HUES6 (cell line): ENCODE results near the gene FCMR.

Experiments
- H3K27ac ChIP-seq: 2 replicates; pipeline ENCODE4 v1.7.0; 2013; ENCODE audit warnings: low read depth, mild to moderate bottlenecking, low read length, inconsistent platforms
- H3K27me3 ChIP-seq: 2 replicates; pipeline ENCODE4 v1.6.1; 2013; ENCODE audit warnings: low read length; ENCODE audit not compliant: control insufficient read depth, insufficient read depth
- H3K36me3 ChIP-seq: 2 replicates; pipeline ENCODE4 v1.6.1; 2013; ENCODE audit warnings: low read length; ENCODE audit not compliant: control insufficient read depth, insufficient read depth
- H3K4me1 ChIP-seq: 2 replicates; pipeline ENCODE4 v1.6.1; 2013; ENCODE audit warnings: low read length; ENCODE audit not compliant: control insufficient read depth, insufficient read depth
- H3K4me3 ChIP-seq: 2 replicates; pipeline ENCODE4 v1.5.1; 2013; ENCODE audit warnings: low read depth, low read length
- H3K9ac ChIP-seq: one replicate; pipeline ENCODE4 v1.6.1; 2013; ENCODE audit warnings: mild to moderate bottlenecking, low read length
- H3K9me3 ChIP-seq: 2 replicates; pipeline ENCODE4 v1.6.1; 2013; ENCODE audit warnings: low read depth, low read length; ENCODE audit not compliant: control insufficient read depth, insufficient read depth

The FCMR gene

GRCh38 chr1:206923009-206923960 lies 1.5 kb upstream of the FCMR start:
- no peaks in the 10 kb centered on the region for H3K36me3 ChIP-seq
- no peak overlapping the region for H3K4me3 ChIP-seq
- no peaks in the 10 kb centered on the region for H3K9me3 ChIP-seq
- H3K4me1 ChIP-seq: no peaks in the 10 kb centered on the region
- H3K9ac ChIP-seq: no peak overlapping the region
- no peak overlapping the region for H3K27ac ChIP-seq
- no peaks in the 10 kb centered on the region for H3K27me3 ChIP-seq

- no peaks in the 10 kb centered on the region for H3K36me3 ChIP-seq
- H3K4me1 ChIP-seq: no peaks in the 10 kb centered on the region
- no peak overlapping the region for H3K9ac ChIP-seq
- H3K9me3 ChIP-seq: no peaks in the 10 kb centered on the region
- no peak overlapping the region for H3K27ac ChIP-seq
- H3K4me3 ChIP-seq: no peak overlapping the region
- no peaks in the 10 kb centered on the region for H3K27me3 ChIP-seq
Observed at GRCh38 chr1:206922524-206922923, 783 bp upstream of the FCMR start.

- Histone ChIP-seq H3K27ac (no peak overlapping the region), H3K4me1 (no peaks in the 10 kb centered on the region), H3K27me3 (peaks cover 15% of the 10 kb centered on the region; the same call in 1 of the 2 replicates), H3K36me3 (no peaks in the 10 kb centered on the region), H3K4me3 (no peak overlapping the region), H3K9ac (no peak overlapping the region), H3K9me3 (no peaks in the 10 kb centered on the region)
Observed at GRCh38 chr1:206918076-206918475, 3.7 kb downstream of the FCMR start.

GRCh38 chr1:206916000-206916709 lies 5.6 kb downstream of the FCMR start:
- Histone ChIP-seq H3K4me1 (no peaks in the 10 kb centered on the region), H3K27me3 (peaks cover 19% of the 10 kb centered on the region; the same call in 1 of the 2 replicates)

GRCh38 chr1:206915030-206915735 lies 6.6 kb downstream of the FCMR start:
- Histone ChIP-seq H3K9me3 (no peaks in the 10 kb centered on the region), H3K4me3 (no peak overlapping the region), H3K36me3 (no peaks in the 10 kb centered on the region), H3K4me1 (peaks cover 2% of the 10 kb centered on the region; the same call in 1 of the 2 replicates), H3K27ac (no peak overlapping the region), H3K27me3 (peaks cover 27% of the 10 kb centered on the region), H3K9ac (no peak overlapping the region)

More at GRCh38 chr1:206916000-206916709, 5.6 kb downstream of the FCMR start:
- no peaks in the 10 kb centered on the region for H3K9me3 ChIP-seq
- no peak overlapping the region for H3K4me3 ChIP-seq
- H3K36me3 ChIP-seq: no peaks in the 10 kb centered on the region
- H3K9ac ChIP-seq: no peak overlapping the region
- H3K27ac ChIP-seq: no peak overlapping the region

GRCh38 chr1:206913766-206914537 lies 7.8 kb downstream of the FCMR start:
- Histone ChIP-seq H3K27ac (no peak overlapping the region), H3K36me3 (no peaks in the 10 kb centered on the region), H3K9ac (no peak overlapping the region), H3K4me1 (peaks cover 9% of the 10 kb centered on the region; the same call in 1 of the 2 replicates), H3K4me3 (no peak overlapping the region), H3K27me3 (peaks cover 40% of the 10 kb centered on the region), H3K9me3 (no peaks in the 10 kb centered on the region)

- Histone ChIP-seq H3K9ac (no peak overlapping the region), H3K36me3 (no peaks in the 10 kb centered on the region), H3K27me3 (peaks cover 54% of the 10 kb centered on the region), H3K4me1 (peaks cover 11% of the 10 kb centered on the region; the same call in 1 of the 2 replicates), H3K9me3 (no peaks in the 10 kb centered on the region), H3K27ac (no peak overlapping the region), H3K4me3 (no peak overlapping the region)
Observed at GRCh38 chr1:206912445-206913095, 9.2 kb downstream of the FCMR start.

- H3K36me3 ChIP-seq: no peaks in the 10 kb centered on the region
- H3K4me3 ChIP-seq: no peak overlapping the region
- peaks cover 15% of the 10 kb centered on the region for H3K4me1 ChIP-seq
- no peak overlapping the region for H3K27ac ChIP-seq
- H3K9ac ChIP-seq: no peak overlapping the region
- H3K9me3 ChIP-seq: no peaks in the 10 kb centered on the region
- H3K27me3 ChIP-seq: peaks cover 57% of the 10 kb centered on the region
Observed at GRCh38 chr1:206911064-206911663, 10.6 kb downstream of the FCMR start.

GRCh38 chr1:206909883-206910318 lies 11.8 kb downstream of the FCMR start:
- H3K27me3 ChIP-seq: peaks cover 54% of the 10 kb centered on the region
- no peak overlapping the region for H3K9ac ChIP-seq
- no peaks in the 10 kb centered on the region for H3K36me3 ChIP-seq
- no peak overlapping the region for H3K27ac ChIP-seq
- H3K4me1 ChIP-seq: peaks cover 15% of the 10 kb centered on the region
- H3K9me3 ChIP-seq: no peaks in the 10 kb centered on the region
- peak overlapping the region; percentile 69 for H3K4me3 ChIP-seq
